Measurements from ENCODE around the gene SOWAHD. TPM values are rescaled to one million over a fixed set of nuclear protein-coding genes. Genes with fewer than 3 reads are reported as not detected.

SOWAHD gene
- total RNA-seq, 1 experiment from 2014 or later, result 0.98 TPM

DNA sequence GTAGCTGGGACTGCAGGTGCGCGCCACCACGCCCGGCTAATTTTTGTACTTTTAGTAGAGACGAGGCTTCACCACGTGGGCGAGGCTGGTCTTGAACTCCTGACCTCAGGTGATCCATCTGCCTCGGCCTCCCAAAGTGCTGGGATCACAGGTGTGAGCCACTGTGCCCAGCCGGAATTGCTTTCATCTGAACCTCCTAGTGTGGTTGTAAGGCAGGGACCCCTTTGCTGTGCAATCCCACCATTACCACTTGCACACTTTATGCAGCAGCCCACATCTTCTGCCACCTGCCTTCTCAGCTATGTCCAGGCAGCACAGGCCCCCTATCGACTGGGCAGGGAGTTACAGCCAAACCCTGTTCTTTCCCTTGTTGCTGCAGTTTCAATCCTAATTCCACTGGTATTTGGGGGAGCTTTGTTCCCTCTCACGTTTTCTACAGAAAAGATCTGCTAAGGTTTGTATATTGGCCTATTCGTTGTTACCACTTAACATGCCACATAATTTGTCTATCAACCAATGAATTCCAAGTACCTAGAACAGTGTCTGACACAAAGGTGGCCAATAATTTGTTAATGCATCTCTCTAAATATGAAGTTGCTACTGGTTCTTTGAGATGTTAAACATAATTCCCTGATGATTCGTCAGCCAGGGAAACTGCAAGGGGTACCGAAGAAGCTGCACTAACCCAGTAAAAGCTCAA lies 26.5 kb downstream of the SOWAHD start:
- Histone ChIP-seq H2BK20ac (ENCODE audit: low read depth, low read length, poor library complexity, severe bottlenecking) (no peak overlapping the region), H3K23ac (ENCODE audit: insufficient read length, low read depth, low read length) (no peak overlapping the region), H3K27ac (ENCODE audit: insufficient read length, low read depth, low read length) (no peak overlapping the region), H2AFZ (ENCODE audit: low read length) (no peak overlapping the region), H2AK5ac (ENCODE audit: insufficient read length, low read length) (no peak overlapping the region), H3K56ac (ENCODE audit: insufficient read length, low read depth, low read length) (no peak overlapping the region), H2BK15ac (ENCODE audit: low read depth, low read length) (no peak overlapping the region), H3K4ac (ENCODE audit: low read depth, low read length) (no peak overlapping the region), H3K9me3 (ENCODE audit: control insufficient read depth, low read depth, low read length) (peaks cover 15% of the 10 kb centered on the region), H3K4me1 (ENCODE audit: insufficient read depth, low read length) (no peaks in the 10 kb centered on the region), H2BK5ac (ENCODE audit: insufficient read length, low read length) (no peak overlapping the region), H3K79me1 (ENCODE audit: insufficient read depth, low read depth, low read length, poor library complexity, severe bottlenecking) (peaks cover 8% of the 10 kb centered on the region), H3K23me2 (ENCODE audit: insufficient read length, low read depth, low read length, poor library complexity, severe bottlenecking) (no peaks in the 10 kb centered on the region), H3K18ac (ENCODE audit: insufficient read length, low read depth, low read length) (no peak overlapping the region), H3K4me2 (ENCODE audit: insufficient read depth, insufficient read length, low read length) (no peak overlapping the region), H4K8ac (replicated peaks; ENCODE audit: insufficient read length, low read depth, low read length) (no peak overlapping the region), H3K14ac (ENCODE audit: insufficient read depth, low read length) (no peak overlapping the region), H3K27me3 (ENCODE audit: insufficient read depth, low read length) (no peaks in the 10 kb centered on the region), H3T11ph (ENCODE audit: low read length) (no peak overlapping the region), H2BK120ac (ENCODE audit: low read depth, low read length, poor library complexity, severe bottlenecking) (no peak overlapping the region), H4K20me1 (ENCODE audit: control insufficient read depth, insufficient read depth, insufficient read length) (no peaks in the 10 kb centered on the region), H3K9ac (ENCODE audit: extremely low read depth, insufficient read length, low read length) (no peak overlapping the region), H4K91ac (ENCODE audit: insufficient read length, low read depth, low read length) (no peak overlapping the region), H4K5ac (ENCODE audit: insufficient read length, low read depth, low read length) (no peak overlapping the region), H2BK12ac (ENCODE audit: insufficient read length, low read depth, low read length) (no peak overlapping the region), H3K79me2 (ENCODE audit: insufficient read depth, low read length) (peaks cover 7% of the 10 kb centered on the region; the same call in 1 of the 2 replicates)
- peaks cover 41 to 70% (median 46%) of the 10 kb centered on the region in 3 experiments for H3K36me3 Mint-ChIP-seq (ENCODE audit: insufficient read depth in 1 of 3, low read depth in 3 of 3)
- H3K27me3 Mint-ChIP-seq (ENCODE audit: low read depth), result no peaks in the 10 kb centered on the region; the same call in 1 of the 2 replicates
- TF ChIP-seq, protein P1, sequence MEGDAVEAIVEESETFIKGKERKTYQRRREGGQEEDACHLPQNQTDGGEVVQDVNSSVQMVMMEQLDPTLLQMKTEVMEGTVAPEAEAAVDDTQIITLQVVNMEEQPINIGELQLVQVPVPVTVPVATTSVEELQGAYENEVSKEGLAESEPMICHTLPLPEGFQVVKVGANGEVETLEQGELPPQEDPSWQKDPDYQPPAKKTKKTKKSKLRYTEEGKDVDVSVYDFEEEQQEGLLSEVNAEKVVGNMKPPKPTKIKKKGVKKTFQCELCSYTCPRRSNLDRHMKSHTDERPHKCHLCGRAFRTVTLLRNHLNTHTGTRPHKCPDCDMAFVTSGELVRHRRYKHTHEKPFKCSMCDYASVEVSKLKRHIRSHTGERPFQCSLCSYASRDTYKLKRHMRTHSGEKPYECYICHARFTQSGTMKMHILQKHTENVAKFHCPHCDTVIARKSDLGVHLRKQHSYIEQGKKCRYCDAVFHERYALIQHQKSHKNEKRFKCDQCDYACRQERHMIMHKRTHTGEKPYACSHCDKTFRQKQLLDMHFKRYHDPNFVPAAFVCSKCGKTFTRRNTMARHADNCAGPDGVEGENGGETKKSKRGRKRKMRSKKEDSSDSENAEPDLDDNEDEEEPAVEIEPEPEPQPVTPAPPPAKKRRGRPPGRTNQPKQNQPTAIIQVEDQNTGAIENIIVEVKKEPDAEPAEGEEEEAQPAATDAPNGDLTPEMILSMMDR (conservative IDR thresholded peaks at IDR 0.05), result peak; percentile 57
- H3K9me3 Mint-ChIP-seq, result peaks cover 56 to 57% of the 10 kb centered on the region in 2 experiments
- H3K4me1 Mint-ChIP-seq, result peaks cover 8 to 16% of the 10 kb centered on the region in 2 experiments; a peak in 2 of 4 replicates
- H3K27ac Mint-ChIP-seq, result peak overlapping the region in 1 of 3 experiments; percentile 28; a peak in 1 of 7 replicates
- no peak overlapping the region for H3K4me3 Mint-ChIP-seq
- WGBS (ENCODE audit: extremely low coverage, insufficient read length, low lambda C conversion rate), result no CpG with 5 or more reads among the region's 14 CpGs
- DNase-seq, result peak; percentile 48
